K562 (cell line): Measurements from ENCODE around the gene MLLT3. TPM values are rescaled to one million over a fixed set of nuclear protein-coding genes. Genes with fewer than 3 reads are reported as not detected.

Source experiments
- ATAC-seq: fragments of 200-7000 bp; cut with Tn5 transposase; 3 replicates; pipeline ENCODE4 v1.9.1; 2020; ENCODE audit warnings: moderate library complexity
- BruUV-seq: library from RNA; stranded (reverse); fragments of 400-500 nt; replicated peaks from 2 replicates; lab custom pipeline; 2021; lab: Mats Ljungman, UMichigan
- CTCF ChIA-PET: fragments of 300-600 bp; formaldehyde crosslinking; extraction: SDS; loops from one replicate; lab custom pipeline; 2021; ENCODE audit warnings: low intra/inter-chr PET ratio; lab: Yijun Ruan, JAX
- POLR2A ChIA-PET: fragments of 300-600, 350-650 bp; sonication (Branson Sonifier 250); formaldehyde crosslinking; extraction: SDS; loops from one replicate; lab custom pipeline; 2021; ENCODE audit warnings: antibody characterized with exemption, inconsistent platforms; lab: Yijun Ruan, JAX
- DNase-seq, 4 experiments: peaks; one replicate each; pipeline versions ENCODE4 v3.0.0 to v3.0.0-alpha.2; 2011 to 2018; ENCODE audit warnings: low spot score in 3 of 4, mixed read lengths in 3 of 4; ENCODE audit errors: extremely low read depth in 1 of 4
- FAIRE-seq: peaks from 2 replicates; lab custom pipeline; 2011; peaks lifted over from hg19 to GRCh38; lab: Jason Lieb, UNC
- H2AFZ ChIP-seq: 2 replicates; pipeline ENCODE4 v1.6.0; 2011; ENCODE audit warnings: low read depth, low read length, control low read depth, inconsistent platforms
- H3K27ac ChIP-seq: fragments of 200-600 bp; 3 replicates; pipeline ENCODE4 v1.8.0; 2011; ENCODE audit warnings: low read depth, mild to moderate bottlenecking, control low read depth, inconsistent platforms, low read length, moderate library complexity, mixed read lengths; ENCODE audit errors: extremely low read depth
- H3K27me3 ChIP-seq, 2 experiments: fragments of 300-600 bp in 1 of 2; 2 replicates in 1 of 2; 3 replicates in 1 of 2; pipeline versions ENCODE4 v1.6.0 to v1.8.0; 2011; ENCODE audit warnings: inconsistent platforms in 2 of 2, low read length in 2 of 2, mild to moderate bottlenecking in 1 of 2, mixed read lengths in 1 of 2, moderate library complexity in 1 of 2; ENCODE audit not compliant: control insufficient read depth in 2 of 2, insufficient read depth in 2 of 2
- H3K36me3 ChIP-seq: fragments of 300-600 bp; 3 replicates; pipeline ENCODE4 v1.8.0; 2011; ENCODE audit warnings: mild to moderate bottlenecking, low read length, inconsistent platforms; ENCODE audit not compliant: control insufficient read depth, insufficient read depth
- H3K4me1 ChIP-seq, 2 experiments: fragments of 200-600 bp in 1 of 2; replicated peaks in 1 of 2; 2 replicates in 1 of 2; 3 replicates in 1 of 2; pipeline versions ENCODE4 v1.5.1 to v1.8.0; 2011; ENCODE audit warnings: inconsistent platforms in 2 of 2, low read length in 2 of 2, mild to moderate bottlenecking in 1 of 2, mixed read lengths in 1 of 2, moderate library complexity in 1 of 2; ENCODE audit not compliant: control insufficient read depth in 2 of 2, insufficient read depth in 2 of 2
- H3K4me2 ChIP-seq: 2 replicates; pipeline ENCODE4 v1.6.1; 2011; ENCODE audit warnings: low read length, control low read depth, inconsistent platforms, mixed read lengths; ENCODE audit not compliant: insufficient read depth
- H3K4me3 ChIP-seq: fragments of 200-600 bp; sonication (generic), shearing (Covaris generic); 2 replicates; pipeline ENCODE4 v1.5.1; 2016; ENCODE audit warnings: control low read depth, inconsistent platforms
- H3K79me2 ChIP-seq: fragments of 200-600 bp; 3 replicates; pipeline ENCODE4 v1.8.0; 2011; ENCODE audit warnings: low read length, inconsistent platforms; ENCODE audit not compliant: control insufficient read depth, insufficient read depth
- H3K9ac ChIP-seq, 2 experiments: 2 replicates each; pipeline versions ENCODE4 v1.6.0 to v1.6.1; 2011; ENCODE audit warnings: low read depth in 2 of 2, low read length in 2 of 2, control low read depth in 1 of 2, inconsistent platforms in 1 of 2, mild to moderate bottlenecking in 1 of 2, mixed read lengths in 1 of 2; ENCODE audit not compliant: insufficient read depth in 1 of 2
- H3K9me1 ChIP-seq: one replicate; pipeline ENCODE4 v1.6.0; 2011; ENCODE audit warnings: inconsistent platforms, mild to moderate bottlenecking, low read length, moderate library complexity; ENCODE audit not compliant: control insufficient read depth, insufficient read depth
- H3K9me3 ChIP-seq: replicated peaks from 2 replicates; pipeline ENCODE4 v1.5.1; 2011; ENCODE audit warnings: low read depth, low read length, inconsistent platforms; ENCODE audit not compliant: control insufficient read depth, insufficient read depth
- H4K20me1 ChIP-seq: replicated peaks from 2 replicates; pipeline ENCODE4 v1.6.1; 2011; ENCODE audit warnings: low read length, inconsistent platforms, mixed read lengths; ENCODE audit not compliant: control insufficient read depth, insufficient read depth
- ETV1 ChIP-seq: fragments of 450-650 bp; conservative IDR thresholded peaks from 2 replicates; pipeline ENCODE4 v1.6.1; 2016; ENCODE audit warnings: missing genetic modification characterization, control low read depth, low read depth, missing compliant biosample characterization
- FOSL1 ChIP-seq: fragments of 200-800 bp; sonication (Bioruptor generic); conservative IDR thresholded peaks from 2 replicates; pipeline ENCODE4 v1.6.1; 2016; ENCODE audit warnings: missing genetic modification characterization, missing compliant biosample characterization
- JUN ChIP-seq, 2 experiments: sonication (generic) in 1 of 2; formaldehyde crosslinking in 1 of 2; IDR thresholded peaks; 2 replicates each; pipeline versions ENCODE4 v1.6.1 to v1.8.0; 2012 to 2022; ENCODE audit warnings: borderline replicate concordance in 2 of 2, mild to moderate bottlenecking in 2 of 2, improper control_type of control experiment in 1 of 2, low read depth in 1 of 2, low read length in 1 of 2, missing genetic modification reagents in 1 of 2
- MBD1 ChIP-seq: fragments of 250-450 bp; sonication (Bioruptor Pico); IDR thresholded peaks from 2 replicates; pipeline ENCODE4 v1.8.0; 2022; ENCODE audit warnings: inconsistent platforms
- NCOA2 ChIP-seq, 2 experiments: fragments of 450-650 bp; IDR thresholded peaks; 2 replicates each; pipeline ENCODE4 v1.6.1; 2018; ENCODE audit warnings: mild to moderate bottlenecking in 2 of 2, moderate library complexity in 1 of 2; ENCODE audit not compliant: partially characterized antibody in 2 of 2
- OTX1 ChIP-seq: fragments of 450-650 bp; formaldehyde crosslinking; IDR thresholded peaks from 2 replicates; pipeline ENCODE4 v1.4.0; 2022; ENCODE audit warnings: mild to moderate bottlenecking
- PCBP2 ChIP-seq: fragments of 200-400 bp; formaldehyde crosslinking; IDR thresholded peaks from 2 replicates; pipeline ENCODE4 v1.6.1; 2018; ENCODE audit warnings: low read length, low read depth, mild to moderate bottlenecking, moderate library complexity; ENCODE audit not compliant: poor library complexity, severe bottlenecking
- PURB ChIP-seq: sonication (generic); formaldehyde crosslinking; IDR thresholded peaks from 2 replicates; pipeline ENCODE4 v1.9.0; 2021; ENCODE audit warnings: low read depth, mild to moderate bottlenecking, missing genetic modification reagents
- SIN3B ChIP-seq: fragments of 450-650 bp; IDR thresholded peaks from 2 replicates; pipeline ENCODE4 v1.6.1; 2017; ENCODE audit warnings: low read depth, mild to moderate bottlenecking, moderate library complexity
- ZBTB5 ChIP-seq: fragments of 450-650 bp; IDR thresholded peaks from 2 replicates; pipeline ENCODE4 v1.6.1; 2017; ENCODE audit warnings: antibody characterized with exemption
- WGBS: fragments of 100-300 bp; shearing (Covaris generic); methylation state at CpG from one replicate; pipeline ENCODE4 v1.1.6; 2016; ENCODE audit warnings: low coverage, mixed read lengths; ENCODE audit not compliant: insufficient coverage; ENCODE audit errors: missing lambda C conversion rate; 5-methylcytosine and 5-hydroxymethylcytosine counted together
- in situ Hi-C: fragments of 300-500 bp; cut with MboI; formaldehyde crosslinking; loops from 4 replicates; pipeline ENCODE4 v1.15.0; 2018; ENCODE audit warnings: inconsistent platforms, mixed read lengths
- intact Hi-C: fragments of 100-400 bp; cut with micrococcal nuclease; formaldehyde crosslinking; loops from 2 replicates; pipeline ENCODE4 v1.14.2; 2022
- polyA plus RNA-seq, 8 experiments: library from polyadenylated mRNA; depleted of rRNA in 4 of 8; stranded (reverse) in 5 of 8; unstranded in 3 of 8; fragments of >200 nt; fragmentation: Nextera tagmentation in 2 of 8; fragmentation: Illumina TruSeq in 1 of 8; extraction: Ambion mirVana in 2 of 8; extraction: Trizol in 1 of 8; gene quantifications; 2 replicates each; pipeline versions ENCODE4 v1.2.1 to v1.2.3, GENCODE V29; 2011 to 2014; ENCODE audit warnings: inconsistent platforms in 1 of 8, missing spikeins in 1 of 8
- total RNA-seq, 7 experiments: library from RNA; depleted of rRNA in 6 of 7; stranded (reverse); fragments of >200 nt in 6 of 7; fragmentation: Illumina TruSeq in 2 of 7; extraction: Trizol in 2 of 7; gene quantifications; 2 replicates each; pipeline versions ENCODE4 v1.2.1 to v1.2.3, GENCODE V29; 2011 to 2021; ENCODE audit warnings: low replicate concordance in 1 of 7

The MLLT3 gene
- total and polyA plus RNA-seq, 9 of the 15 experiments (the other 6 are each of a cell fraction or from before 2014, with no cell fraction given), result 0.07 to 0.42 (median 0.22) TPM; not detected in 4

DNA sequence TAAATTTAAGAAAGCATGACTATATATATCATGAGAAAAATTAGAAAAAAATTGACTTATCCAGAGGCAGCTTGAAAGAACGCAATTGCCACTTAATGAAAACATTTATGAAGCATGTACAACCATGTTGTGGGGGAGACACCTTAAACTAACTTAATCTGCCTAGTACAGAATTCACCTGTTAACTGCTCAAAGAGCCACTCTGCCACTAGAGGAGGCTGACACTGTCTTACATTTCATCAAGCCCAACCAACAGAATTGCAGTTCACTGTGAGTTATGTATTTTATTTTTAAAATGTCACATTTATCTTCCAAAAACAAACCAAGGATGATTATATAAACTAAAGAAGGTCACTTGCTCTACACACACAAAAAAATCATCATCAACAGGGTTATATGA lies 252.9 kb downstream of the MLLT3 start:
- FAIRE-seq, result no peak
- CTCF ChIA-PET, result no interaction called here
- Histone ChIP-seq H3K27ac (no peak overlapping the region), H3K4me1 (no peaks in the 10 kb centered on the region), H2AFZ (no peak overlapping the region), H3K9ac (no peak overlapping the region), H3K27me3 (no peaks in the 10 kb centered on the region), H3K79me2 (no peaks in the 10 kb centered on the region), H3K36me3 (no peaks in the 10 kb centered on the region), H3K4me3 (no peak overlapping the region), H3K4me2 (no peak overlapping the region), H4K20me1 (no peaks in the 10 kb centered on the region), H3K9me1 (no peaks in the 10 kb centered on the region), H3K9me3 (no peaks in the 10 kb centered on the region)
- no peak for DNase-seq
- 0% methylated on average over 1 of the region's 1 CpG for WGBS
- in situ Hi-C loops, result no loop called here
- TF ChIP-seq ZBTB5 (no peak), JUN (IDR thresholded peaks at IDR 0.05; ENCODE audit: borderline replicate concordance, low read depth, low read length) (no peak), JUN (CRISPR knock-in tag; IDR thresholded peaks at IDR 0.05; ENCODE audit: borderline replicate concordance) (no peak), PCBP2 (no peak), ETV1 (no peak), NCOA2 (IDR thresholded peaks at IDR 0.05; ENCODE audit: partially characterized antibody in 2 of 2) (no peak), PURB (CRISPR knock-in tag) (no peak), OTX1 (CRISPR knock-in tag) (no peak), SIN3B (no peak), FOSL1 (tag) (no peak), MBD1 (CRISPR knock-in tag) (no peak)
- intact Hi-C loops, result no loop called here
- no TSS peak for BruUV-seq
- POLR2A ChIA-PET, result no interaction called here
- ATAC-seq, result no peak
